HG02970 (cell line): ENCODE results near the gene MAGEF1.

Experiments
- ATAC-seq: cut with Tn5 transposase; IDR thresholded peaks from one replicate; pipeline ENCODE4 v1.9.1; 2021; ENCODE audit warnings: mild to moderate bottlenecking, moderate library complexity, moderate number of reproducible peaks; ENCODE audit not compliant: unreplicated experiment, low FRiP score

The MAGEF1 gene

GRCh38 chr3:184693011-184693975 lies 18.6 kb downstream of the MAGEF1 start:
- ATAC-seq, result no peak

GRCh38 chr3:184691397-184692231 lies 20.2 kb downstream of the MAGEF1 start:
- no peak for ATAC-seq

- ATAC-seq, result no peak
Measured at GRCh38 chr3:184690192-184690883, 21.5 kb downstream of the MAGEF1 start.

- no peak for ATAC-seq
Measured at GRCh38 chr3:184688882-184689271, 23.0 kb downstream of the MAGEF1 start.

GRCh38 chr3:184688251-184688881 lies 23.5 kb downstream of the MAGEF1 start:
- ATAC-seq, result no peak

GRCh38 chr3:184687363-184688015 lies 24.4 kb downstream of the MAGEF1 start:
- no peak for ATAC-seq

GRCh38 chr3:184685646-184686045 lies 26.2 kb downstream of the MAGEF1 start:
- no peak for ATAC-seq

- no peak for ATAC-seq
Measured at GRCh38 chr3:184685055-184685454, 26.8 kb downstream of the MAGEF1 start.

GRCh38 chr3:184683900-184684560 lies 27.8 kb downstream of the MAGEF1 start:
- no peak for ATAC-seq

GRCh38 chr3:184683234-184683633 lies 28.6 kb downstream of the MAGEF1 start:
- no peak for ATAC-seq

GRCh38 chr3:184682671-184683070 lies 29.2 kb downstream of the MAGEF1 start:
- ATAC-seq, result no peak

GRCh38 chr3:184680385-184681345 lies 31.2 kb downstream of the MAGEF1 start:
- ATAC-seq, result no peak

GRCh38 chr3:184679056-184679816 lies 32.6 kb downstream of the MAGEF1 start:
- ATAC-seq, result no peak

- ATAC-seq, result no peak
Measured at GRCh38 chr3:184678317-184679055, 33.4 kb downstream of the MAGEF1 start.

- no peak for ATAC-seq
Measured at GRCh38 chr3:184677344-184678316, 34.2 kb downstream of the MAGEF1 start.

- no peak for ATAC-seq
Measured at GRCh38 chr3:184676927-184677326, 34.9 kb downstream of the MAGEF1 start.
